Left colon (tissue), 2 donors: ENCODE results near the gene MINDY4B. TPM values are rescaled to one million over a fixed set of nuclear protein-coding genes. Genes with fewer than 3 reads are reported as not detected.
A peak's percentile ranks its signal among the peaks of the same experiment; 100 is the strongest.
"Not testable (repeated sequence)": the region's sequence is repeated elsewhere in the genome, so short reads cannot be mapped to it uniquely, and the experiment has no call there.

Source experiments
- ATAC-seq: fragments of 200-7000 bp; cut with Tn5 transposase; one replicate; pipeline ENCODE4 v1.9.1; 2020; ENCODE audit warnings: mild to moderate bottlenecking, moderate library complexity
- DNase-seq, 2 donors: peaks; one replicate each; pipeline ENCODE4 v3.0.0-alpha.2; 2020
- intact Hi-C, 2 donors: fragments of 100-400 bp; cut with DNase I in 1 of 2; cut with micrococcal nuclease in 1 of 2; formaldehyde crosslinking; loops; one replicate each; pipeline versions ENCODE4 v1.11.2 to v1.14.0; 2022; cut with DNase I, micrococcal nuclease
- total RNA-seq, 2 donors: library from RNA; stranded (reverse); fragmentation: NEBNext Ultra II Directional; extraction: Animal tissue kit (Norgen Biotek cat#: 25700); gene quantifications; one replicate each; pipeline ENCODE4 v1.2.1, GENCODE V29; 2021
- donor health status: DM: no; HTN: no; CAD: no.
- donor health status: DM: yes; HTN: yes; CAD: no.

MINDY4B gene
- total RNA-seq, 2 donors from 2014 or later, result not detected

GRCh38 chr3:150863921-150864320, 41.3 kb downstream of the MINDY4B start:
- ATAC-seq, DNase-seq, intact Hi-C loops: not testable (repeated sequence)

- ATAC-seq (no peak), DNase-seq (no peak)
- intact Hi-C loops, result no loop called here
Observed at GRCh38 chr3:150861851-150862250, 43.4 kb downstream of the MINDY4B start.

GRCh38 chr3:150857936-150858335, 47.3 kb downstream of the MINDY4B start:
- DNase-seq, ATAC-seq, intact Hi-C loops: not testable (repeated sequence)

GRCh38 chr3:150850191-150850590, 55.0 kb downstream of the MINDY4B start:
- DNase-seq, result no peak
- intact Hi-C loops, result no loop called here
- ATAC-seq, result no peak

GRCh38 chr3:150848864-150849263, 56.4 kb downstream of the MINDY4B start:
- intact Hi-C loops, result no loop called here
- ATAC-seq (no peak), DNase-seq (no peak)

GRCh38 chr3:150847433-150847832, 57.8 kb downstream of the MINDY4B start:
- intact Hi-C loops, result no loop called here
- ATAC-seq, result no peak
- no peak for DNase-seq

- ATAC-seq, result no peak
- intact Hi-C loops, result no loop called here
- no peak for DNase-seq
Observed at GRCh38 chr3:150844484-150844883, 60.8 kb downstream of the MINDY4B start.

GRCh38 chr3:150843241-150843640, 62.0 kb downstream of the MINDY4B start:
- ATAC-seq, result peak; percentile 92
- DNase-seq, result no peak
- intact Hi-C loops, result no loop called here

GRCh38 chr3:150840802-150841515, 64.3 kb downstream of the MINDY4B start:
- intact Hi-C loops, result no loop called here
- DNase-seq (no peak), ATAC-seq (no peak)

GRCh38 chr3:150830745-150831144, 74.5 kb downstream of the MINDY4B start:
- DNase-seq (no peak), ATAC-seq (no peak)
- intact Hi-C loops, result no loop called here

- ATAC-seq (no peak), DNase-seq (no peak)
- intact Hi-C loops, result no loop called here
Observed at GRCh38 chr3:150830094-150830681, 75.1 kb downstream of the MINDY4B start.

- ATAC-seq (no peak), DNase-seq (no peak)
- intact Hi-C loops, result no loop called here
Observed at GRCh38 chr3:150829408-150829807, 75.8 kb downstream of the MINDY4B start.

- no peak for DNase-seq
- intact Hi-C loops, result no loop called here
- no peak for ATAC-seq
Observed at GRCh38 chr3:150828997-150829396, 76.2 kb downstream of the MINDY4B start.

- ATAC-seq (no peak), DNase-seq (no peak)
- intact Hi-C loops, result no loop called here
Observed at GRCh38 chr3:150828261-150828660, 77.0 kb downstream of the MINDY4B start.

GRCh38 chr3:150826466-150827282, 78.6 kb downstream of the MINDY4B start:
- no peak for ATAC-seq

GRCh38 chr3:150825916-150826377, 79.3 kb downstream of the MINDY4B start:
- DNase-seq, result no peak
- ATAC-seq, result no peak
- intact Hi-C loops, result no loop called here

More at GRCh38 chr3:150826466-150827282, 78.6 kb downstream of the MINDY4B start:
- intact Hi-C loops, result no loop called here
- no peak for DNase-seq

- ATAC-seq (no peak), DNase-seq (no peak)
- intact Hi-C loops, result no loop called here
Observed at GRCh38 chr3:150825192-150825915, 79.9 kb downstream of the MINDY4B start.

- intact Hi-C loops, result no loop called here
Observed at GRCh38 chr3:150823277-150823676, 82.0 kb downstream of the MINDY4B start.

GRCh38 chr3:150822636-150823035, 82.6 kb downstream of the MINDY4B start:
- ATAC-seq (no peak), DNase-seq (no peak)
- intact Hi-C loops, result no loop called here

More at GRCh38 chr3:150823277-150823676, 82.0 kb downstream of the MINDY4B start:
- ATAC-seq (no peak), DNase-seq (no peak)
